ENCODE results near the gene MAPKAPK2. TPM values are rescaled to one million over a fixed set of nuclear protein-coding genes. Genes with fewer than 3 reads are reported as not detected.

The MAPKAPK2 gene
- total and polyA plus RNA-seq, 2 of the 13 experiments (the other 11 are each of a cell fraction or from before 2014, with no cell fraction given), result 16.6 to 34.0 TPM

DNA sequence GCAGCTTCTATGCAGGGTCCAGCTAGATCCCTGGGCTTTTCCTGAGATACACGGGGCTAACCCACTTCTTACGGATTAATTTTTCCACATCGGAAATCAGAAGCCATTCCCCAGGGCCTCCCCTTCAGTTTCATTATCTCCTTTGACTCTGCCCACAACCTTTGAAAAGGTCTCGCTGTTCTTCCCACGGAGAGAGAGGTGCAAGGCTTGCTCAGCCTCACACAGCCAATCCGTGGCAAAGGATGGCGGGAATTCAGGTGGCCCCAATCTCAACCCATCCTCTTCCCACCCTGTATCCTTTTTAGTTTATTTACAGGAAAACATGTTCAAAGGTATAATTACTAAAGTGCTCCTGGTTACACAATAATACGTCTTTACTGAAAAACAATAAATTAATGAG, 702 bp upstream of the MAPKAPK2 start:
- no peaks in the 10 kb centered on the region for H3K36me3 ChIP-seq (replicated peaks in 1 of 2; ENCODE audit: control insufficient read depth in 1 of 2, insufficient read depth in 2 of 2, low read length in 2 of 2)
- BruUV-seq (replicated peaks), result TSS peak; percentile 72
- in situ Hi-C loops (cut with HindIII; ENCODE audit: extremely low pct_ligation_motif_present, low pct_unique_long_range_greater_than_20kb), result no loop called here
- intact Hi-C loops (cut with micrococcal nuclease; ENCODE audit: unreplicated experiment), result loop anchor here (5.0 kb wide), 1 partner anchor 72 kb away; the partner anchor contains the start of gene EIF2D
- ChIA-PET CTCF (ENCODE audit: low intra/inter-chr PET ratio, low total read pairs) (no interaction called here), POLR2A (interaction anchor here (0.8 to 1.2 kb wide), 4 partner anchors 10 to 71 kb away, joined by 3 to 6 read pairs (median 3); partner anchors contain the start of gene DYRK3)
- DNase-seq (ENCODE audit: low spot score), result no peak
- FAIRE-seq, result no peak
- H3K27ac ChIP-seq (ENCODE audit: extremely low read length, insufficient read depth, low read length), result no peak overlapping the region
- WGBS (ENCODE audit: low lambda C conversion rate), result 45% methylated on average over 8 of the region's 8 CpGs
- TF ChIP-seq NFRKB (IDR thresholded peaks at IDR 0.05) (no peak), ZNF564 (CRISPR knock-in tag; IDR thresholded peaks at IDR 0.05) (no peak), GLI4 (CRISPR knock-in tag; IDR thresholded peaks at IDR 0.05; ENCODE audit: borderline replicate concordance) (no peak), PCBP2 (optimal IDR thresholded peaks at IDR 0.05; ENCODE audit: low read depth, low read length, poor library complexity, severe bottlenecking) (no peak), RCOR2 (CRISPR knock-in tag; IDR thresholded peaks at IDR 0.05) (no peak), ZNF841 (CRISPR knock-in tag; IDR thresholded peaks at IDR 0.05; ENCODE audit: borderline replicate concordance) (no peak), ZNF460 (CRISPR knock-in tag; IDR thresholded peaks at IDR 0.05; ENCODE audit: borderline replicate concordance) (no peak), FOXK2 (IDR thresholded peaks at IDR 0.05) (no peak), NR3C1 (CRISPR knock-in tag; IDR thresholded peaks at IDR 0.05) (no peak), ELF1 (CRISPR knock-in tag; IDR thresholded peaks at IDR 0.05) (no peak), TP53 (CRISPR knock-in tag; conservative IDR thresholded peaks at IDR 0.05) (no peak), MBNL3 (CRISPR knock-in tag; conservative IDR thresholded peaks at IDR 0.05) (no peak), TRIM24 (CRISPR knock-in tag; IDR thresholded peaks at IDR 0.05) (no peak)
- TF ChIP-seq, protein P1, sequence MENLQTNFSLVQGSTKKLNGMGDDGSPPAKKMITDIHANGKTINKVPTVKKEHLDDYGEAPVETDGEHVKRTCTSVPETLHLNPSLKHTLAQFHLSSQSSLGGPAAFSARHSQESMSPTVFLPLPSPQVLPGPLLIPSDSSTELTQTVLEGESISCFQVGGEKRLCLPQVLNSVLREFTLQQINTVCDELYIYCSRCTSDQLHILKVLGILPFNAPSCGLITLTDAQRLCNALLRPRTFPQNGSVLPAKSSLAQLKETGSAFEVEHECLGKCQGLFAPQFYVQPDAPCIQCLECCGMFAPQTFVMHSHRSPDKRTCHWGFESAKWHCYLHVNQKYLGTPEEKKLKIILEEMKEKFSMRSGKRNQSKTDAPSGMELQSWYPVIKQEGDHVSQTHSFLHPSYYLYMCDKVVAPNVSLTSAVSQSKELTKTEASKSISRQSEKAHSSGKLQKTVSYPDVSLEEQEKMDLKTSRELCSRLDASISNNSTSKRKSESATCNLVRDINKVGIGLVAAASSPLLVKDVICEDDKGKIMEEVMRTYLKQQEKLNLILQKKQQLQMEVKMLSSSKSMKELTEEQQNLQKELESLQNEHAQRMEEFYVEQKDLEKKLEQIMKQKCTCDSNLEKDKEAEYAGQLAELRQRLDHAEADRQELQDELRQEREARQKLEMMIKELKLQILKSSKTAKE (CRISPR knock-in tag; IDR thresholded peaks at IDR 0.05; ENCODE audit: borderline replicate concordance), result no peak
- no peak overlapping the region for H2AFZ ChIP-seq (ENCODE audit: low read length)
- H3K4me1 ChIP-seq (ENCODE audit: insufficient read depth, low read length), result peaks cover 74% of the 10 kb centered on the region
- peaks cover 3 to 11% of the 10 kb centered on the region in 2 experiments; a peak in 3 of 5 replicates for H3K27me3 ChIP-seq (ENCODE audit: control insufficient read depth in 1 of 2, insufficient read depth in 2 of 2, low read length in 2 of 2)
- peak overlapping the region; percentile 97 for H3K4me2 ChIP-seq (ENCODE audit: low read depth, low read length)
- no peaks in the 10 kb centered on the region for H3K9me3 ChIP-seq (ENCODE audit: low read length)
- no peak for ATAC-seq
- peak overlapping the region in 2 of 3 experiments; percentile 49 to 66; a peak in 3 of 6 replicates for H3K4me3 ChIP-seq (replicated peaks in 1 of 3; ENCODE audit: insufficient read depth in 1 of 3, low read depth in 2 of 3, low read length in 3 of 3)
- H3K79me2 ChIP-seq (ENCODE audit: insufficient read depth, low read length), result peaks cover 29% of the 10 kb centered on the region
- 0 out of 2 replicates have a peak overlapping the region, but pooled peaks have one; percentile 26 for H3K9ac ChIP-seq (ENCODE audit: insufficient read depth, low read depth, low read length)
- peaks cover 24% of the 10 kb centered on the region; the same call in 1 of the 2 replicates for H4K20me1 ChIP-seq (ENCODE audit: insufficient read depth, low read length)
